HepG2 (cell line): ENCODE measurements around the gene RAB11FIP2. TPM values are rescaled to one million over a fixed set of nuclear protein-coding genes. Genes with fewer than 3 reads are reported as not detected.

Experiments used
- ATAC-seq: fragments of 200-7000 bp; cut with Tn5 transposase; 3 replicates; pipeline ENCODE4 v1.9.1; 2020; ENCODE audit warnings: mild to moderate bottlenecking, moderate library complexity
- BruUV-seq: library from RNA; stranded (reverse); fragments of 400-500 nt; replicated peaks from 2 replicates; lab custom pipeline; 2021; lab: Mats Ljungman, UMichigan
- CTCF ChIA-PET: fragments of 300-600 bp; formaldehyde crosslinking; extraction: SDS; loops from one replicate; lab custom pipeline; 2021; ENCODE audit warnings: low total read pairs, inconsistent platforms, low intra/inter-chr PET ratio; lab: Yijun Ruan, JAX
- POLR2A ChIA-PET: fragments of 350-600 bp; sonication (Branson Sonifier 250); formaldehyde crosslinking; loops from one replicate; lab custom pipeline; 2020; ENCODE audit warnings: antibody characterized with exemption, inconsistent platforms; lab: Yijun Ruan, JAX
- DNase-seq: peaks from one replicate; pipeline ENCODE4 v3.0.0-alpha.2; 2015; ENCODE audit warnings: low spot score
- FAIRE-seq: peaks from 3 replicates; lab custom pipeline; 2011; peaks lifted over from hg19 to GRCh38; lab: Jason Lieb, UNC
- H2AFZ ChIP-seq: one replicate; pipeline ENCODE4 v1.6.1; 2011; ENCODE audit warnings: low read length, inconsistent platforms
- H3K27ac ChIP-seq: fragments of 300-600 bp; 3 replicates; pipeline ENCODE4 v1.8.0; 2011; ENCODE audit warnings: mixed run types, mild to moderate bottlenecking, mixed read lengths, low read length, inconsistent platforms; ENCODE audit not compliant: insufficient read depth; ENCODE audit errors: extremely low read length
- H3K27me3 ChIP-seq, 2 experiments: fragments of 200-600 bp in 1 of 2; 2 replicates in 1 of 2; 3 replicates in 1 of 2; pipeline versions ENCODE4 v1.6.0 to v1.8.0; 2011; ENCODE audit warnings: low read length in 2 of 2, mild to moderate bottlenecking in 2 of 2, moderate library complexity in 2 of 2, inconsistent platforms in 1 of 2; ENCODE audit not compliant: insufficient read depth in 2 of 2, control insufficient read depth in 1 of 2
- H3K36me3 ChIP-seq, 2 experiments: fragments of 200-600 bp in 1 of 2; replicated peaks in 1 of 2; 2 replicates in 1 of 2; 3 replicates in 1 of 2; pipeline versions ENCODE4 v1.5.1 to v1.8.0; 2011; ENCODE audit warnings: low read length in 2 of 2, inconsistent platforms in 1 of 2; ENCODE audit not compliant: insufficient read depth in 2 of 2, control insufficient read depth in 1 of 2
- H3K4me1 ChIP-seq: 2 replicates; pipeline ENCODE4 v1.5.1; 2012; ENCODE audit warnings: low read length, inconsistent platforms; ENCODE audit not compliant: insufficient read depth
- H3K4me2 ChIP-seq: 2 replicates; pipeline ENCODE4 v1.6.0; 2011; ENCODE audit warnings: low read depth, low read length, inconsistent platforms
- H3K4me3 ChIP-seq, 3 experiments: fragments of 200-600 bp in 1 of 3; sonication (generic), shearing (Covaris generic) in 1 of 3; replicated peaks in 1 of 3; 2 replicates each; pipeline ENCODE4 v1.5.1; 2011 to 2016; ENCODE audit warnings: low read length in 3 of 3, inconsistent platforms in 2 of 3, low read depth in 2 of 3, mild to moderate bottlenecking in 2 of 3, control low read depth in 1 of 3, mixed read lengths in 1 of 3; ENCODE audit not compliant: insufficient read depth in 1 of 3
- H3K79me2 ChIP-seq: one replicate; pipeline ENCODE4 v1.6.1; 2011; ENCODE audit warnings: low read length, inconsistent platforms; ENCODE audit not compliant: insufficient read depth
- H3K9ac ChIP-seq: 2 replicates; pipeline ENCODE4 v1.6.0; 2011; ENCODE audit warnings: mild to moderate bottlenecking, low read depth, low read length, inconsistent platforms; ENCODE audit not compliant: insufficient read depth
- H3K9me3 ChIP-seq: 2 replicates; pipeline ENCODE4 v1.5.1; 2012; ENCODE audit warnings: mild to moderate bottlenecking, low read length
- H4K20me1 ChIP-seq: 2 replicates; pipeline ENCODE4 v1.6.0; 2011; ENCODE audit warnings: inconsistent platforms, mild to moderate bottlenecking, low read length, moderate library complexity; ENCODE audit not compliant: insufficient read depth
- CBX5 ChIP-seq: sonication (generic); formaldehyde crosslinking; IDR thresholded peaks from 2 replicates; pipeline ENCODE4 v1.4.0; 2020; ENCODE audit warnings: missing genetic modification reagents, borderline replicate concordance
- MYNN ChIP-seq: sonication (generic); formaldehyde crosslinking; IDR thresholded peaks from 2 replicates; pipeline ENCODE4 v1.4.0; 2020; ENCODE audit warnings: mild to moderate bottlenecking, low read depth, missing genetic modification reagents
- ZNF263 ChIP-seq: sonication (generic); formaldehyde crosslinking; IDR thresholded peaks from 2 replicates; pipeline ENCODE4 v1.4.0; 2020; ENCODE audit warnings: missing genetic modification reagents
- ZNF784 ChIP-seq: sonication (generic); formaldehyde crosslinking; IDR thresholded peaks from 2 replicates; pipeline ENCODE4 v1.5.1; 2020; ENCODE audit warnings: missing genetic modification reagents, mild to moderate bottlenecking, borderline replicate concordance
- in situ Hi-C: cut with HindIII; loops from 2 replicates; pipeline ENCODE4 v1.10.0; 2017; ENCODE audit warnings: low pct_unique_long_range_greater_than_20kb; ENCODE audit not compliant: extremely low pct_ligation_motif_present
- intact Hi-C: fragments of 100-400 bp; cut with micrococcal nuclease; formaldehyde crosslinking; loops from one replicate; pipeline ENCODE4 v1.10.0; 2022; ENCODE audit not compliant: unreplicated experiment
- polyA plus RNA-seq, 8 experiments: library from polyadenylated mRNA; depleted of rRNA in 3 of 8; stranded (reverse) in 7 of 8; unstranded in 1 of 8; fragments of >200 nt; fragmentation: Illumina TruSeq in 4 of 8; extraction: Trizol in 4 of 8; gene quantifications; 2 replicates each; pipeline versions ENCODE4 v1.2.1 to v1.2.3, GENCODE V29; 2011 to 2016; ENCODE audit warnings: low read depth in 4 of 8, missing spikeins in 1 of 8, mixed read lengths in 1 of 8; ENCODE audit not compliant: insufficient read depth in 1 of 8
- total RNA-seq, 5 experiments: library from RNA; depleted of rRNA; stranded (reverse); fragments of >200 nt; fragmentation: Illumina TruSeq; extraction: Trizol; gene quantifications; 2 replicates each; pipeline ENCODE4 v1.2.3, GENCODE V29; 2016; ENCODE audit warnings: low read depth in 1 of 5
- TF ChIP-seq, protein P1 (sequence below): sonication (generic); formaldehyde crosslinking; IDR thresholded peaks from one replicate; pipeline ENCODE4 v1.5.1; 2020; ENCODE audit warnings: mild to moderate bottlenecking, missing genetic modification reagents; ENCODE audit errors: not compliant biosample characterization
- TF ChIP-seq, protein P2 (sequence below): sonication (generic); formaldehyde crosslinking; IDR thresholded peaks from 2 replicates; pipeline ENCODE4 v1.4.0; 2020; ENCODE audit warnings: missing genetic modification reagents, borderline replicate concordance

RAB11FIP2 gene
- total and polyA plus RNA-seq, 2 of the 13 experiments (the other 11 are each of a cell fraction or from before 2014, with no cell fraction given) = 4.7 to 13.0 TPM

GRCh38 chr10:118012952-118013525, 33.7 kb downstream of the RAB11FIP2 start:
- Histone ChIP-seq H3K9me3 (no peaks in the 10 kb centered on the region), H3K36me3 (no peaks in the 10 kb centered on the region), H3K9ac (no peak overlapping the region), H3K27ac (no peak overlapping the region), H3K79me2 (no peaks in the 10 kb centered on the region), H3K4me2 (no peak overlapping the region), H4K20me1 (no peaks in the 10 kb centered on the region), H3K4me1 (peaks cover 10% of the 10 kb centered on the region)
- in situ Hi-C loops = no loop called here
- POLR2A ChIA-PET = no interaction called here
- DNase-seq (no peak), FAIRE-seq (no peak), ATAC-seq (no peak)
- intact Hi-C loops = no loop called here
- no peak for TF ChIP-seq ZNF263 (CRISPR knock-in tag)
- TF ChIP-seq, protein P1, sequence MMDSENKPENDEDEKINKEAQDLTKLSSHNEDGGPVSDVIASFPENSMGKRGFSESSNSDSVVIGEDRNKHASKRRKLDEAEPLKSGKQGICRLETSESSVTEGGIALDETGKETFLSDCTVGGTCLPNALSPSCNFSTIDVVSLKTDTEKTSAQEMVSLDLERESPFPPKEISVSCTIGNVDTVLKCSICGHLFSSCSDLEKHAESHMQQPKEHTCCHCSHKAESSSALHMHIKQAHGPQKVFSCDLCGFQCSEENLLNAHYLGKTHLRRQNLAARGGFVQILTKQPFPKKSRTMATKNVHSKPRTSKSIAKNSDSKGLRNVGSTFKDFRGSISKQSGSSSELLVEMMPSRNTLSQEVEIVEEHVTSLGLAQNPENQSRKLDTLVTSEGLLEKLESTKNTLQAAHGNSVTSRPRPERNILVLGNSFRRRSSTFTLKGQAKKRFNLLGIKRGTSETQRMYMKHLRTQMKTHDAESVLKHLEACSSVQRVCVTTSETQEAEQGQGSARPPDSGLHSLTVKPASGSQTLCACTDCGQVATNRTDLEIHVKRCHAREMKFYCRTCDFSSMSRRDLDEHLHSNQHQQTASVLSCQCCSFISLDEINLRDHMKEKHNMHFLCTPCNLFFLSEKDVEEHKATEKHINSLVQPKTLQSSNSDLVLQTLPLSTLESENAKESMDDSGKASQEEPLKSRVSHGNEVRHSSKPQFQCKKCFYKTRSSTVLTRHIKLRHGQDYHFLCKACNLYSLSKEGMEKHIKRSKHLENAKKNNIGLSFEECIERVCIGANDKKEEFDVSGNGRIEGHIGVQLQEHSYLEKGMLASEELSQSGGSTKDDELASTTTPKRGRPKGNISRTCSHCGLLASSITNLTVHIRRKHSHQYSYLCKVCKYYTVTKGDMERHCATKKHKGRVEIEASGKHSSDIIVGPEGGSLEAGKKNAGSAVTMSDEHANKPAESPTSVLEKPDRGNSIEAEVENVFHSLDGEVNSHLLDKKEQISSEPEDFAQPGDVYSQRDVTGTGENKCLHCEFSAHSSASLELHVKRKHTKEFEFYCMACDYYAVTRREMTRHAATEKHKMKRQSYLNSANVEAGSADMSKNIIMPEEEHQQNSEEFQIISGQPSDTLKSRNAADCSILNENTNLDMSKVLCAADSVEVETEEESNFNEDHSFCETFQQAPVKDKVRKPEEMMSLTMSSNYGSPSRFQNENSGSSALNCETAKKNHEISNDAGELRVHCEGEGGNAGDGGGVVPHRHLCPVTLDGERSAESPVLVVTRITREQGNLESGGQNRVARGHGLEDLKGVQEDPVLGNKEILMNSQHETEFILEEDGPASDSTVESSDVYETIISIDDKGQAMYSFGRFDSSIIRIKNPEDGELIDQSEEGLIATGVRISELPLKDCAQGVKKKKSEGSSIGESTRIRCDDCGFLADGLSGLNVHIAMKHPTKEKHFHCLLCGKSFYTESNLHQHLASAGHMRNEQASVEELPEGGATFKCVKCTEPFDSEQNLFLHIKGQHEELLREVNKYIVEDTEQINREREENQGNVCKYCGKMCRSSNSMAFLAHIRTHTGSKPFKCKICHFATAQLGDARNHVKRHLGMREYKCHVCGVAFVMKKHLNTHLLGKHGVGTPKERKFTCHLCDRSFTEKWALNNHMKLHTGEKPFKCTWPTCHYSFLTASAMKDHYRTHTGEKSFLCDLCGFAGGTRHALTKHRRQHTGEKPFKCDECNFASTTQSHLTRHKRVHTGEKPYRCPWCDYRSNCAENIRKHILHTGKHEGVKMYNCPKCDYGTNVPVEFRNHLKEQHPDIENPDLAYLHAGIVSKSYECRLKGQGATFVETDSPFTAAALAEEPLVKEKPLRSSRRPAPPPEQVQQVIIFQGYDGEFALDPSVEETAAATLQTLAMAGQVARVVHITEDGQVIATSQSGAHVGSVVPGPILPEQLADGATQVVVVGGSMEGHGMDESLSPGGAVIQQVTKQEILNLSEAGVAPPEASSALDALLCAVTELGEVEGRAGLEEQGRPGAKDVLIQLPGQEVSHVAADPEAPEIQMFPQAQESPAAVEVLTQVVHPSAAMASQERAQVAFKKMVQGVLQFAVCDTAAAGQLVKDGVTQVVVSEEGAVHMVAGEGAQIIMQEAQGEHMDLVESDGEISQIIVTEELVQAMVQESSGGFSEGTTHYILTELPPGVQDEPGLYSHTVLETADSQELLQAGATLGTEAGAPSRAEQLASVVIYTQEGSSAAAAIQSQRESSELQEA = no peak
- no peak for TF ChIP-seq ZNF784 (CRISPR knock-in tag)
- TF ChIP-seq CBX5 = no peak
- TF ChIP-seq, protein P2, sequence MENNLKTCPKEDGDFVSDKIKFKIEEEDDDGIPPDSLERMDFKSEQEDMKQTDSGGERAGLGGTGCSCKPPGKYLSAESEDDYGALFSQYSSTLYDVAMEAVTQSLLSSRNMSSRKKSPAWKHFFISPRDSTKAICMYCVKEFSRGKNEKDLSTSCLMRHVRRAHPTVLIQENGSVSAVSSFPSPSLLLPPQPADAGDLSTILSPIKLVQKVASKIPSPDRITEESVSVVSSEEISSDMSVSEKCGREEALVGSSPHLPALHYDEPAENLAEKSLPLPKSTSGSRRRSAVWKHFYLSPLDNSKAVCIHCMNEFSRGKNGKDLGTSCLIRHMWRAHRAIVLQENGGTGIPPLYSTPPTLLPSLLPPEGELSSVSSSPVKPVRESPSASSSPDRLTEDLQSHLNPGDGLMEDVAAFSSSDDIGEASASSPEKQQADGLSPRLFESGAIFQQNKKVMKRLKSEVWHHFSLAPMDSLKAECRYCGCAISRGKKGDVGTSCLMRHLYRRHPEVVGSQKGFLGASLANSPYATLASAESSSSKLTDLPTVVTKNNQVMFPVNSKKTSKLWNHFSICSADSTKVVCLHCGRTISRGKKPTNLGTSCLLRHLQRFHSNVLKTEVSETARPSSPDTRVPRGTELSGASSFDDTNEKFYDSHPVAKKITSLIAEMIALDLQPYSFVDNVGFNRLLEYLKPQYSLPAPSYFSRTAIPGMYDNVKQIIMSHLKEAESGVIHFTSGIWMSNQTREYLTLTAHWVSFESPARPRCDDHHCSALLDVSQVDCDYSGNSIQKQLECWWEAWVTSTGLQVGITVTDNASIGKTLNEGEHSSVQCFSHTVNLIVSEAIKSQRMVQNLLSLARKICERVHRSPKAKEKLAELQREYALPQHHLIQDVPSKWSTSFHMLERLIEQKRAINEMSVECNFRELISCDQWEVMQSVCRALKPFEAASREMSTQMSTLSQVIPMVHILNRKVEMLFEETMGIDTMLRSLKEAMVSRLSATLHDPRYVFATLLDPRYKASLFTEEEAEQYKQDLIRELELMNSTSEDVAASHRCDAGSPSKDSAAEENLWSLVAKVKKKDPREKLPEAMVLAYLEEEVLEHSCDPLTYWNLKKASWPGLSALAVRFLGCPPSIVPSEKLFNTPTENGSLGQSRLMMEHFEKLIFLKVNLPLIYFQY (CRISPR knock-in tag) = no peak
- no peak for TF ChIP-seq MYNN (CRISPR knock-in tag)
- TF ChIP-seq, all 625 proteins: peak for 0
- no peaks in the 10 kb centered on the region for H3K27me3 ChIP-seq
- CTCF ChIA-PET = no interaction called here
- H3K4me3 ChIP-seq = no peak overlapping the region
- no peak overlapping the region for H2AFZ ChIP-seq
- BruUV-seq = no TSS peak
